ENCODE data around the gene NPHP4.
"Not testable (repeated sequence)": the region's sequence is repeated elsewhere in the genome, so short reads cannot be mapped to it uniquely, and the experiment has no call there.

The NPHP4 gene

DNA sequence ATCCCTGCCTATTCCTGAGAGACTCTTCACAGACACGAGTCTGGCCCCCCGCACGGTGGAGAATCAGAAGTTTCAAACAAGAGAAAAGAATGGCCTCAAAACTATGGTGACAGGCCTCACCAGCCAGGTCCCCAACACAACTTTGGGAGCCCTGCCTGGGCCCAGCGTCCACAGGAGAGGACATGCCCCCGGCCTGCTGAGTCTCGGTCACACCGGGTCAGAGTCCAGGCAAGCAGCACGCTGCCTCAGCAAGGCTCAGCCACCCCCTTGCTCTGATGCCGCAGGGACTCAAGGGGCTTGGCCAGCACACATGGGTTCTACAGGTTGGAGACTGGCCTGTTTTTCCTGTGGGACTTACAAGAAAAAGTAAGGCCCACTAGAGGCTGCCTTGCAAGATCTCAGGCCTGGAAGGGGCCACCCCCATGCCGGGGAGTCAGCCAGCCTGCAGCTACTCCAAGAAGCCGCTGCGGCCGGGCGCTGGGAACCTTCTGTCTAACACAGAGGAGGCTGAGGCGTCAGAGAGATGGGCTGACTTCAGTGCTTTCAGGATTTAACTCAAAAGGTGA lies 116.8 kb downstream of the NPHP4 start:
- DNase-seq (ENCODE audit: low read depth): no peak

DNA sequence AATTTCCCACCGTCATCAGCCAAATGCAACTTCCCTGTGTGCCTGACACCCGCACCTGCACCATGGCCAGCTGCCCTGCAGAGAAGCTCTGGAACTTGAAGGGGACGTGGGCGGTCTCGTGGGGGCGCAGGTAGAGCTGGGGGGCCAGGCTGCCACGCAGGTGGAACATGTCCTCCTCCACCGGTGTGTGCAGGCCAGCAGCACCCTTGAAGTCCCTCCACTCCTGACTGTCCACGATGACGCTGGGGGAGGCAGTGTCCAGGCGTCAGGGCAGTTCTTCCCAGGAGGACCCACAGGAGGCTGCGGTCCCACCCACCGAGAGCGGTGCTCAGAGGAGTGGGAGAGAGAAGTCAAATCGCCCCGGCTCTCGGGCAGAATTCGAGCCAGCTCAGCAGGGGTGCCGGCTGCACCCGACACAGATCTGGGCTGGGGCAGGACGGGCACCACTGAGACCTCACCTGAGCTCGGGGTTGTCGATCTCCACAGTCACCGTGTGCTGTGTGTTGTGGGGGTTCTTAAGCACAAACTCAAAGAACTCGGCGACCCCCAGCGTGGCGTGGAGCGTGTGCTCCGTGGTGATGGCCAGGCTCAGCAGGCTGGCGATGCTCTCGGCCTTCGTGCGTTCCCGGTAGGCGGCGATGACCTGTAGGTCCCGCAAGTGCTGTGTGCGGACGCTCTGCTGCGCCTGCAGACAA lies 117.7 kb downstream of the NPHP4 start:
- no peak for DNase-seq (ENCODE audit: low read depth)

DNA sequence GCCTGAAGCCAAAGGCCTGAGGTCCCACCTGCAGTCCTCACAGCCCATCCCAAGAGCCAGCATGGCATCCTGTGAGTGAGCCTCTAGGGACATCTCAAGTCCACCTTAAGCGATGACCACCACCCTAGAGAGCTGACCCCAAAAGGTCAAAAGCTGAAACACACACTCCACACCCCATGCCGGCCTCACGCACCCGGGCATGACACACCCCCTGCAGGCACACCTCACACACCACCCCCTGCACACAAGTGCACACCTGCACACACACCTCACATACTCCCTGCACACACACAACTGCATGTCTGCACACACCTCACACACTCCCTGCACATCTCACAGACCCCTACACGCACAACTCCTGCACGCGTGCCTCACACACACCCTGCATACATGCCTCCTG lies 118.7 kb downstream of the NPHP4 start:
- no peak for DNase-seq (ENCODE audit: low read depth)

DNA sequence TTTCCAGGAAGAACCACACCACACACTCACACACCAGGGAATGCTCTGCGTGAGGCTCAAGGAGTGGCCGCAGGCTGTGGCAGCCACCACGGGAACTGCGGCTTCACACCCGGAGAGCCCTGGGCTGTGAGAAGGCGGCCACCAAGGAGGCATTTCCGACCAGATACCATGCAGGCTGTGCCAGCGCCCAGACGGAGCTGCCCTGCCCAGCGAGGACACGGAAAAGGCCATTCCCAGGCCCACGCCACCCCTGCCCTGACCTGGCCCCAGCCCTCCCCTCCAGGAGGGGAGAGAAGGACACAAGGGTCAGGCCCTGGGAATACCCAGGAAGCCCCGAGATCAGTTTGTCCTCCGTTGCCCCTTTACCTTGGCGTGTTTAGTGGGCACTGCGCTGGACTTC lies 119.3 kb downstream of the NPHP4 start:
- no peak for DNase-seq (ENCODE audit: low read depth)

DNA sequence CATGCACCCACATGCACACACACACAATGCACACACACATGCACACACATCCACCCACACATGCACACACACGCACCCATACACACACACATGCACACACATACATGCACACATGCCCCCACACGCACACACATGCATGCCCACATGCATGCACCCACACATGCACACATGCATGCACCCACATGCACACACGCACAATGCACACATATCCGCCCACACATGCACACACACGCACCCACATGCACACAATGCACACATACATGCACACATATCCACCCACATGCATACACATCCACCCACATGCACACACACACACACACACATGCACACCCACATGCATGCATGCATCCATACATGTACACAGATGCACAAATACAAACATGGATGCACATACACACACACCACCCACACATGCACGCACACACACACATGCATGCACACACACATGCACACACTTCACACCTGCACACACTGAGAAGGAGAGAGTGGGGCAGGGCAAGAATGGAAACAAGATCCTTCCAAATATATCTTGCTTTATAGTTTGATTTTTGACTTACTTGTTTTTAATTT lies 123.2 kb downstream of the NPHP4 start:
- no peak for DNase-seq (ENCODE audit: low read depth)

DNA sequence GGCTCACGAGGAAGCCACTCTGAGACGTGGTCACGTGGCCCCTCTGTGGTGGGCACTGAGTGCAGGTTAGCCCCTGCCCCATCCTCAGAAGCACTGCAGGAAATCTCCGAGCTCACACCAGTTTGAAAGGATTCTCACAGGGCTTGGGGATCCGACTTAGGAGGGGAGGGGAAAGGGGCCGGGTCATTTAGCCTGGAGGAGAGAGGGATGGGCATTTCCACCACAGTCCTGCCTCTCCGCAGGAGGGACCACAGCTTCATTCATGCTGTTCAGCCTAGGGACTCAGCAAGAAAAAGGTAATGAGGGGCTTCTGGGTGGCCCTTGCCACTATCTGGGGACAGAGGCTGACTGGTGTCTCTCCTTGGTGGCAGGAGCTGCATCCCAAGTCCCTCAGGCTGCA lies 126.5 kb downstream of the NPHP4 start:
- DNase-seq (ENCODE audit: low read depth): no peak

DNA sequence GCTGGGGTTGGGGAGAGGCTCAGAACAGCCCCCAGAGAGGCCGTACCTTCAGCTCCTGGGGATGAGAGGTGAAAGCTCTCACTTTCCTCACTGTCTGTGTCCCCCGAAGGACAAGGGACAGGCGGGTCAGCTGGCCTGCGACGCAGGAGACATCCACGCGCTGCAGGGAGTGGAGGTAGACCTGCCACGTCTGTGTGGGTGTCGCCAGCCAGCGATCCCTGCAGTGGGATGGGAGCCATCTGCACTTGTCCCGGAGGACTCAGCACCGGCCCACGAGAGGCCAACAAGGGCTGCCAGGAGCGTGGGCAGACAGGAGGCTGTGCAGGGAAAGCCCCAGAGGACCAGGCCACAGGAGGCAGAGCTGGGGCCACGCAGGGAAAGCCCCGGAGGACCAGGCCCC lies 127.2 kb downstream of the NPHP4 start:
- no peak for DNase-seq (ENCODE audit: low read depth)

DNA sequence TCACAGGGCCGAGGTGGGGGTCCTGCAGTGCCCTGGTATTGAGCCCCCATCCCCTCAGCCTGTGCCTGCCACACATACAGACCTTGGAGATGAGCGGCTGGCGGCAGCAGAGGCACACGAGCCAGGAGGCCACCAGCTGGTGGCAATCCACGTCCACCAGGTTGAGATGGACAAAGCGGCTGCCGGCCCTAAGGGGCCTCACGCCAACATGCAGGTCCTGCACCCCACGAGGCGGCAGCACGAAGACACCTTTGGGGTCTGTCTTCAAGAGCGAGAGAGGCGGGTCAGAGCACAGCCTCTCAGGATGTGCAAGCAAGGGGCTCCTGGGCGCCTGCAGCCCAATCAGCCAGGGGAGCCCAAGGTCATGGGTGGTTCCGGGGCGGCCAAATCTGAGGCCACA lies 128.0 kb downstream of the NPHP4 start:
- DNase-seq (ENCODE audit: low read depth): no peak

DNA sequence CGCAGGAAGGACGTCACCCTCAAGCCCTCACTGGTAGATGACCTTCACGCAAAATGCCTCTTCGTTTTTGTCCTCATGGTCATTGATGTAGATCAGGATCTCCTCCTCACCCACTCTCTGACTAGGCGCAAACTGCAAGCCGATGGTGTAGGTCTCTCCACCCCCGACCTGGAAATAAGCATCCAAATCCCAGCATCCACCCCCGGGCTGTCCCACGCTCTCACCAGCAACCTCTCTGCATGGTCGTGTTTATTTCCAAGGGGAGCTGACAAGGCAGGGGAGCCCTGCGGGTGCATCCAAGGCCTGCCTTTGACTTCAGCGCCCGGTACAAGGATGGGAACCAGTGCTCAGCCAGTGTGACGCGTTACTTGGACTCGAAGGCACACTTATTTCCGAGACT lies 129.0 kb downstream of the NPHP4 start:
- no peak for DNase-seq (ENCODE audit: low read depth)

DNA sequence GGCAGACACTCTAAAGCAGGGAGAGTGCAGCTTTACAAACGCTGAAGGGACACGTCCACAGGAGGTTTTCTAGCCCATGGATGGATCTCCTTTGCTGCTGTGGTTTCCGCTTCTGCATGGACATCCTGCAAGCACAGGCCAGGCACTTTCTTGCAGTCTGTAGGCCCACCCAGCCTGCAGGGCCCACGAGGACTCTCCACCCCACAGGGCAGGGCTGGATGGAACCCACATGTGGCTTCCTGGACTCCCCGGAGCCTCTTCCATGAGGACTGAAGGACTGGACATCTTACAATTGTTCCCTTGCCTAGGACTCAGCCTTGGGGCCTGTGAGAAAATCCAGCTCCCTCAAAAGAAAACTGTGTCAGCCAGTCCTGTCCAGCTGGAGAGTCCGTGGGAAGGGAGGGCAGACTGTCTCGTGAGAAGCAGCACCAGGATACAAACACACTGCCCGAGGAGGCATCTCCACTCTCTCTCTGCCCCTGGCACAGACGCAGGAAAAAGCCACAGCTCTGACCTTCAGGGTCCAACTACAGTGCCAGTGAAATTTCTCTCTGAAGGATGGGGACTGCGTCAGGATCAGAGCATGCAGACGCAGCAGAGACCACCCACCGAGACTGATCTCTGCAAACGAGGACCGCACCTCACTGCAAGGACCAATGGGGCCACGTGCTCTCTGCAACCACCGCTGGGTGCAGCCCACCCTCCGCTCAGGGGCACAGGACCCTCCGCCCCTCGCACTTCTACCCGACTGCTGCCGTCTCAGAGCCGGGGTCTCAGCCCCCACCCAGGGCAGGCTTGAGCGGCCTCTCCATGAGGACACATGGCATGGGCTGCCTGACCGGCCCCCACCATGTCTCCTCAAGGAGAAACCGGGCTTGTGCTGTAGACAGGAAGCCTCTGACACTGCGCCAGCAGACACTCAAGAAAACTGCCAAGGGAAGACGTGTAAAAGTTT lies 130.1 kb downstream of the NPHP4 start:
- no peak for DNase-seq (ENCODE audit: low read depth)

DNA sequence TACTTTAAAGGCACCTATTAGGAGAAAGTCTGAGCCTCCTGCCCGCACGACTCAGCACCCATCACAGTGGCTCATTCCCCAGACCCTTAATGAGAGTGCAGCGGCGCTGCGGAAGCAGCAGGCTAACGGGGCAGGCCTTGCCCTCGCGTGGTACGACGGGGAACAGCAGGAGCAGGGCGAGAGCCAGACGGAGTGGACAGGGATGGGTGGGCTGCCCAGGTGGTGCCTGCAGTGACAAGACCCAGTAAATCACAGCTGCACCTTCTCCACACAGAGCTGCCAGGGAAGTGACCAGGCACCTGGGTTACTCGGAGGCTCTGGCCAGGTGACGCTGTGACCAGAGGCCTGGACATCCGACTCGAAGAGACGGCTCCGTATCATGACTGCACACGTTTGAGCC lies 131.9 kb downstream of the NPHP4 start:
- no peak for DNase-seq (ENCODE audit: low read depth)

DNA sequence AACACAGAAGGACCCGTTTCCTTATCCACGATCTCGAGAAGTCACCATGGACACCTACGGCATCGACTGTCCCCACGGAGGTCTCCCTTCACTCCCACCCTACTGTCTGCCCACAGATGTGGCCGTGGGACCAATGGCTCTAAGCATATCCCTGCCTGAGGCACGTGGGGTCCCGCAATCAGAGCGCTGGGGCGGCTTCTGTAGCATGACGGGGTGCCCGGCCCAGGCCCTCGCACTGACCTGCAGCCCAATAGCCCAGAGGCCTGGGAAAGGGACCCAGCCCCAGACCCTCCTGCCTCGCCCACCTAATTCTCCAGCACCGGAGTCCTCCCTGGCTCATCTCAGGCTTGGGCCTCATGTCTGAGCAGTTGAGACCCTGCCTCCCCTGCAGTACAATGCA lies 132.5 kb downstream of the NPHP4 start:
- no peak for DNase-seq (ENCODE audit: low read depth)

DNA sequence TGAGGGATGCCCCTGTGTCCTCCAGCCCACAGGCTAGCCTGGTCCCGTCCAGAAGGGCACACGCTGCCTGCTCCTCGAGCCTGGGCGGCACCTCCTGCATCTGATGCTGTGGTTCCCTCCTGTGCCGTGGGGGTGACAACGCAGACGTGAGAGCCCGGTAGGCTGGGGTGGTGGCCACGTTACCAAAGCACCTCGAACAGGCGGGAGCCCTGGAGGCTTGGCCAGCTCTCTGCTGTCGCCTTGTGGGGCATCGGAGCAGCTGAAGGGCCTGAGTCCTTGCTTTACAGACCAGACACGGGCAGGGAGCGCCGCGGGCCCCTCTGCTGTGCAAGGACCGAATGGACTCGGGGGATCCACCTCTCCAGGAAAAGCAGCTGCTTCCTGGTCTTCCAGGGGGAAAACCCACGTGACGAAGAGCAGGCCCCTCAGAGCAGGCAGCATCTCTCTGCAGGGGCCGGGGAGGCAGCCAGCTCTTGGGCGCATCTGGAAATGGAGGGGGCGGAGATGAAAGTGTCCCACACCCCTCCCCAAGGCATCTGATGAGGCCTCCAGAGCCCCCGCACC lies 133.3 kb downstream of the NPHP4 start:
- no peak for DNase-seq (ENCODE audit: low read depth)

DNA sequence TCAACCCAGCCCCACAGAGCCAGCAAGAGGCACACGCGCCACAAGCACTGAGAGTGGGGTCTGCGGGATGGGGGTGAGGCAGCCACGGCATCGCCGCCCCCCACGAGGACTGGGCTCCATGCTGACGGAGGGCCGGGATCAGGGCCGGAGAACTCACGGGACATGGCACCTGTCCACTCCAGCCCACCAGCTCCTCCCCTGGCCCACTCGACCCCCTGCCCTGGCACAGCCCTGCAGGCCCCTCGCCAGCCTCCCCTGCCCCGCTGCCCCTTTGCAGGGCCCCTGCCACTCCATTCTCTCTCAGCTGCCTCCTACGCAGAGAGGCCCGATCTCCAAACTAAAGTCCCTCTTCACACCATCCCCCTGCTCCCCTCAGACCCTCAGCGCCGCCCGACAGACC lies 134.0 kb downstream of the NPHP4 start:
- DNase-seq (ENCODE audit: low read depth): no peak

DNA sequence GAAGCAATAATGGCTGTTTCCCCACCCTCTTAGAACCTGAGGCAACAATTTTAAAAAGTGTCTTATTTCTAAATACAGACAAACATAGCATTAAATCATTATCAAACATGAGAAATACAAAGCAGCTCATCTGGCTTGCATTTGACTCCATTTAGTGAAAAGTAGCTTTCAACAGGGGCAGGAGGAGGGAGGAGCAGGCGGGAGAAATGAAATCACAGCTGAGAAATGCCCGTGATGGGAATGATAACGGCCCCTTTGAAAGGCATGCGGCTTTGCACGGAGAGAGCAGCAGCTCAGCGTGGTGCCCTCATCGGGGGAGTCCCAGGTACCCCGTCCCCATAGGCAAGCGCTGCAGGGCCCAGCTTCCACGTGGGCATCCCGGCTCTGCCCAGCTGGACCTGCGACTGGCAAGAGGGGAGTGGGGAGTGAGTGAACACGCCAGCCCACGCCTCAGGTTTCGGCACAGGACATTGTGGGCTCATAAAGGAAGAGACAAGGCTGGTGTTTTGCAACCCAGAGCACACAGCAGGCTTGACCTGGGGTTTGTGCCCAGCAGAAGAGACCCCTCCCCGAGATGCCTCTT lies 134.6 kb downstream of the NPHP4 start:
- DNase-seq (ENCODE audit: low read depth): no peak

DNA sequence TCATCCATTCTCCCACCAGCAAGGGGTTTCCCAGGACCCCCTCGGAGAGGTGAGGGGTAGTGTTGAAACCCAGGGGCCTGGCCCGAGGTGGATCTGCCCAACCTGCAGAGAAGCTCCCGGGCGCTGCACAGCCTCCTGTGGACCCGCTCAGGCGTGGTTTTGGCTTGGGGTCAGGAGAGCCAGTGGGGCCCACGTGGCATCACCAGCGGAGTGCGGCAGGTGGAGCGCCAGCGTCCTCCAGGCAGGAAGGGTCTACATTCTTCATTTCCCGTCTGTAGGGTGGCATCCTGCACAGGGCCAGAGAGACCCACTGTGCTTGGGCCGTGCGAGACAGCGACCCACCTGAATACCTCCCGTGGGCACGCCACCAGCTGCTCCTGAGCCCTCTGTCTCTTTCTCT lies 135.2 kb downstream of the NPHP4 start:
- no peak for DNase-seq (ENCODE audit: low read depth)

DNA sequence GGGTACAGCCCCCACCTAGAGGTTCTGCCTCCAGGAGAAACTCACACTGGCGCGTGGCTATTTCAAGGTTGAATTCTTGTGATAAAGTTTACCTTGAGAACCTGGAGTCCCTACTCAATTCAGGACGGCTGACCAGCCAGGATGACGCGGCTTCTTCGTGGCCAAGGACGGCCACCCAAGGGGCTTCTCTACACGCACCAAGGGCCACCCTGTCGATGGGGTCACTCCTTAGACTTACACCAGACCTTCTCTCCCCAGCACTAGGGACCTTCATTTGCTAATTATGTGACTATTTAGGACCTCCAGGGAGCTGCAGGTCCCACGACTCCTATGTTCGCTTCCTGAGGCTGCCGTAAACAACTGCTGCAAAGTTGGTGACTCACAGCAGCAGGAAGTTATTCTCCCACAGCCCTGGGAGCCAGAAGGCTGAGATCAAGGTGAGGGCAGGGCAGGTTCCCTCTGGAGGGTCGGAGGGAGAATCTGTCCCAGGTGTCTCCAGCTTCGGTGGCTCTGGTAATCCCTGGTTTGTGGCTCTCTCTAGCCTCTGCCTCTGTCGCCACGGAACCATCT lies 135.9 kb downstream of the NPHP4 start:
- no peak for DNase-seq (ENCODE audit: low read depth)

DNA sequence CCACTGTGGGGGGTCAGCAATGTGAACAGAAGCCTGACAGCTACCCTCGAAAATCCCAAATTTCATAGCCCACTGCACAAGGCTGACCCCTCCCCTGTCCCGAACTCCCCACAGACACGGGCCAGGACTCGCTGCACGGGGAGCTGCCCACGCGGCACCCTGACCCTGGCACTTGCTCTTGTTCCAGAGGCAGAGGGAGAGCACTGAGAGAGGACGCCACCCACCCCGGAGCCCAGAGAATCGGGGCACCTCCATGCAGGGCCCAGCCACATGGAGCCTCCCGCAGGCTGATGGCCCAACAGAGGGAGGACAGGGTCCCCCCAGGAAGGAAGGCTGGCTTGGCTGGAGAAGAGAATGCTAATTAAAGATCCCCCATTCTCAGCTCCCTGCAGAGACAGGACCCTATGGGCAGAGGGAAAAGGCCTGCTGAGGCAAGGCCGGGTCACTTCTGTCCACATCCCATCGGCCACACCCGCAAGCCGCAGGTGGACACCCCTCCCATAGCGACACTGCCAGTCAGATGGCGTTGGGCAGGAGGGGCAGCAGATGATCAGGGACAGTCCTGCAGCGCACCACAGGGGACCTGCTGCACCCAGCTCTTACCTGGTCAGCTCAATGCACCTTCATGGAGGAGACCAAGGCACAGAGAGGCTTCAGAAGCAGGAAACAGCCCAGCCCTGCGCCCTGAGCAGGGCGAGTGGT lies 136.9 kb downstream of the NPHP4 start:
- DNase-seq (ENCODE audit: low read depth): no peak

DNA sequence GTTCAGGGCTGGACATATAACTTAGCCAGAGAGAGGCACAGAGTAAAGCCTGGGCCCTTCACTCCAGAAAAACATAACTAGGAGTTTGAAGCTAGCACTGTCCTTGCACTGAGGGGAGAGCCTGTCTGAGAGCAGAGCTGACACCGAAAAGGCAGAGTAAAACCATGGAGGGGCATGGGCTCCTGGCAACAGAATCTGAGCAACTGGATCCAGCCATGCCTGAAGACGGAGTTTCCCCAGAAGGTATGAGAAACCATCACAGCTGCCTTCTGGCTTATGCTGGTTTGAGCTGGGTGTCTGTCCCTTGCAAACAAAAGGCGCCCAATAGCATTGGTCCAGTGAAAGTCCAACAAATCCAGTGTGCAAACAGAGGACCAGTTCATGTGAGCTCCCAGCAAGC lies 137.5 kb downstream of the NPHP4 start:
- DNase-seq (ENCODE audit: low read depth): no peak

DNA sequence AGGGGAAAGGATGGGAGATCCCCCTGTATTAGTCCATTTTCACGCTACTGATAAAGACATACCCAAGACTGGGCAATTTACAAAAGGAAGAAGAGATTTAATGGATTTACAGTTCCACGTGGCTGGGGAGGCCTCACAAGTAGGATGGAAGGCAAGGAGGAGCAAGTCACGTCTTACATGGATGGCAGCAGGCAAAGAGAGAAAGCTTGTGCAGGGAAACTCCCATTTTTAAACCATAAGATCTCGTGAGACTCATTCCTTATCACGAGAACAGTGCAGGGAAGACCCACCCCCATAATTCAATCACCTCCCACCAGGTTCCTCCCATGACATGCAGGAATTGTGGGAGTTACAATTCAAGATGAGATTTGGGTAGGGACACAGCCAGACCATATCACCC lies 138.4 kb downstream of the NPHP4 start:
- not testable (repeated sequence) for DNase-seq (ENCODE audit: low read depth)

DNA sequence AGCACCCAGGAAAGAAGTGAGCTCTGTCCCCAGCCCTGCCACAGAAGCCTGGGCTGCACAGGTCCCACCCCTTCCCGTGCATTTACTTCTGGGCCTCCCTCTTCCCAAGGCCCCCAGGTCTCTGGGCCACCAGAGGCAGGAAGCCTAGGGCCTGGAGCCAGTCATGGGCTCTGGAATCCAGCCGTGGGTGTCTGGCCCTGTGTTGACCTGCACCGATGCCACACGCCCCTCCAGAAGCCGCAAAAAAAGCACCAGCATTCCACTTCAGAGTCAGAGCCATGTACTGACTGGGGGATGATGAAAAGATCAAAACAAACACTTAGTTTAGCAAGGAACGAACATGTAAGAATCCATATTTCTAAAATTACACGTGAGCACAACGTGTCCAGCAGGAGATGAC lies 141.7 kb downstream of the NPHP4 start:
- no peak for DNase-seq (ENCODE audit: low read depth)
